ENCODE measurements around the gene RAMAC. TPM values are rescaled to one million over a fixed set of nuclear protein-coding genes. Genes with fewer than 3 reads are reported as not detected.

Gene RAMAC
- total RNA-seq, 4 donors from 2014 or later, result 12.8 to 13.9 (median 13.8) TPM

GRCh38 chr15:82999426-82999825, 13.4 kb downstream of the RAMAC start:
- TF ChIP-seq, protein P1, sequence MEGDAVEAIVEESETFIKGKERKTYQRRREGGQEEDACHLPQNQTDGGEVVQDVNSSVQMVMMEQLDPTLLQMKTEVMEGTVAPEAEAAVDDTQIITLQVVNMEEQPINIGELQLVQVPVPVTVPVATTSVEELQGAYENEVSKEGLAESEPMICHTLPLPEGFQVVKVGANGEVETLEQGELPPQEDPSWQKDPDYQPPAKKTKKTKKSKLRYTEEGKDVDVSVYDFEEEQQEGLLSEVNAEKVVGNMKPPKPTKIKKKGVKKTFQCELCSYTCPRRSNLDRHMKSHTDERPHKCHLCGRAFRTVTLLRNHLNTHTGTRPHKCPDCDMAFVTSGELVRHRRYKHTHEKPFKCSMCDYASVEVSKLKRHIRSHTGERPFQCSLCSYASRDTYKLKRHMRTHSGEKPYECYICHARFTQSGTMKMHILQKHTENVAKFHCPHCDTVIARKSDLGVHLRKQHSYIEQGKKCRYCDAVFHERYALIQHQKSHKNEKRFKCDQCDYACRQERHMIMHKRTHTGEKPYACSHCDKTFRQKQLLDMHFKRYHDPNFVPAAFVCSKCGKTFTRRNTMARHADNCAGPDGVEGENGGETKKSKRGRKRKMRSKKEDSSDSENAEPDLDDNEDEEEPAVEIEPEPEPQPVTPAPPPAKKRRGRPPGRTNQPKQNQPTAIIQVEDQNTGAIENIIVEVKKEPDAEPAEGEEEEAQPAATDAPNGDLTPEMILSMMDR (IDR thresholded peaks at IDR 0.05; ENCODE audit: low read depth), result no peak

GRCh38 chr15:82999905-83000671, 14.1 kb downstream of the RAMAC start:
- TF ChIP-seq, protein P1 (IDR thresholded peaks at IDR 0.05; ENCODE audit: low read depth), result no peak

DNA sequence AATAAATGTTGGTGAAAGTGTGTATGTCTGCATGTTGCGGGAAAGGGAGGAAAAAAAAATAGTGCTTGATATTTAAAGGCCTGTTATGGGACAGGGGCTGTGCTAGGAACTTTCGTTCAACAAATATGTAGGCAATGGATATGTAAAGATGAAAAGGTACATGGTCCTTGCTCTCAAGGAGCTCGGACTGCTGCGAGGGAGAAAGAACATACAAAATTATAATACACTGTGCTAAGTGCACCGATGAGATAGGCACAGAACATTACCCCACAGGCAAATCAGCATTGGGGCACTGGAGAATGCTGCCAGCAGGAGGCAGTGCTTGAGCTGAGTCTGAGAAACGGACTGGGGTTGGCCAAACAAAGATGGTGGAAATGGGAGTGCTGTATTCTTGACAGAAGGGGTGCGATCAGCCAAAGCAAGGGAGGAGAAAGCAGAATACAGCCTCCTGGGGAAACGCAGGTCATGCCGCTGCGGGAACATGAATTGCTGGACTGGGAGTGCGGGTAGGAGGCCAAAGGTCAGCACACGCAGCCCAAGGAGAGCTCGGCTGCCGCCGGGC, 24.8 kb downstream of the RAMAC start:
- TF ChIP-seq, protein P1 (IDR thresholded peaks at IDR 0.05; ENCODE audit: low read depth), result no peak

- TF ChIP-seq, protein P1 (IDR thresholded peaks at IDR 0.05; ENCODE audit: low read depth), result no peak
Measured at GRCh38 chr15:83011271-83012075, 25.5 kb downstream of the RAMAC start, which contains the start of gene C15orf40. Gene C15orf40, minus strand, starts transcription at chr15:83011639. Its CDS starts 32 bp downstream, at chr15:83011607.

- TF ChIP-seq, protein P1 (IDR thresholded peaks at IDR 0.05; ENCODE audit: low read depth), result no peak
Measured at GRCh38 chr15:83012076-83012426, 26.0 kb downstream of the RAMAC start.

DNA sequence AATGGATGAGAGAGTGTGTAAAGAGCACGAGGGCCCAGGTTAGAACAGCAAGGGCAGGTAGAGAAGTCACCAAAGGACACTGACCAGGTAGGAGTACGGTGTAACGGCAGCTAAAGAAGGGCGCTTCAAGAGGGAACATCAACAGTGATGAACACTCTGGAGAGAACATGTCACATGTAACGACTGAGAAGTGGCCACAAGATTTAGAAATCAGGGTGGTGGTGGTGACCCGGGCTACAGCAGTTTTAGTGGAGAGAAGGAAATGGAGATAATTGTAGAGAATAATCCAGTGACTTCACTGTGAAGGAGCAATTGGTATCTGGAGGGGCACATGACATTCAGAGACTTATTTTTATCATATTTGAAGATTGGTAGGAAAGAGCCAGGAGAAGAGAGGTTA, 26.6 kb downstream of the RAMAC start:
- TF ChIP-seq, protein P1 (IDR thresholded peaks at IDR 0.05; ENCODE audit: low read depth), result no peak

GRCh38 chr15:83014205-83014653, 28.2 kb downstream of the RAMAC start:
- TF ChIP-seq, protein P1 (IDR thresholded peaks at IDR 0.05; ENCODE audit: low read depth), result no peak
